Measurements from ENCODE around the gene SMO.
"Not testable (repeated sequence)": the region's sequence is repeated elsewhere in the genome, so short reads cannot be mapped to it uniquely, and the experiment has no call there.

SMO gene

GRCh38 chr7:129240119-129240820 lies 51.8 kb downstream of the SMO start:
- DNase-seq (no peak), ATAC-seq (no peak)

DNA sequence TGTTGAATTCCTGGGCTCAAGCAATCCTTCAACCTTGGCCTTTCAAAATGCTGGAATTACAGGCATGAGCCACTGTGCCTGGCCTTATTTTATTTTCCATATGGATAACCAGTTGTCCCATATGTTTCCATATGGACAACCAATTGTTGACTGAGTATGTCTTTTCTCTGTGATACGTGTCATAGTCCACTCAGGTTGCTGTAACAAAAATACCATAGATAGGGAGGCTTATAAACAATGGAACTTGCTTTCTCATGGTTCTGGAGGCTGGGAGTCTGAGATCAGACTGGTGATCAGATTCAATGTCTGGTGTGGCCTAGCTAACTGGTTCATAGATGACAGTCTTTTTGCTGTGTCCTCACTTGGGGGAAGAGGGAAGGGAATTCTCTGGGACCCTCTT lies 55.8 kb downstream of the SMO start:
- no peak for ATAC-seq
- DNase-seq, result no peak

- no peak for DNase-seq
- no peak for ATAC-seq
These were observed 57.1 kb downstream of the SMO start for GRCh38 chr7:129245533-129245932.

- DNase-seq (no peak), ATAC-seq (no peak)
These were observed 58.7 kb downstream of the SMO start for GRCh38 chr7:129247087-129247486.

- ATAC-seq (no peak), DNase-seq (no peak)
These were observed 63.7 kb downstream of the SMO start for GRCh38 chr7:129252128-129252527.

GRCh38 chr7:129252603-129253002 lies 64.2 kb downstream of the SMO start:
- not testable (repeated sequence) for DNase-seq, ATAC-seq

DNA sequence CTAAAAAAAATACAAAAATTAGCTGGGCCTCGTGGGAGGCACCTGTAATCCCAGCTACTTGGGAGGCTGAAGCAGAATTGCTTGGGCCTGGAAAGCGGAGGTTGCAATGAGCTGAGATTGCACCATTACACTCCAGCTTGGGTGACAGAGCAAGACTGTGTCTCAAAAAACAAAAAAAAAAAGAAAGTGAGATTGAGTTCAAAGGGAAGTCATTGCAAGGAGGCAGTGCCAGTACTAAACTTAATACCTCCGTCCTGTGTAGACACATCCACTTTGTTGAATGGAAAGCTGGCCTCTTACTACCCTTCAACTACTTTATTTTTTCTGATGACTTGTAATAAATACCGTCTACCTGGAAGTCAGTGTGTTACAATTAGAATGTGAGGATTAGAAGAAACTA lies 67.4 kb downstream of the SMO start:
- ATAC-seq (no peak), DNase-seq (no peak)

DNA sequence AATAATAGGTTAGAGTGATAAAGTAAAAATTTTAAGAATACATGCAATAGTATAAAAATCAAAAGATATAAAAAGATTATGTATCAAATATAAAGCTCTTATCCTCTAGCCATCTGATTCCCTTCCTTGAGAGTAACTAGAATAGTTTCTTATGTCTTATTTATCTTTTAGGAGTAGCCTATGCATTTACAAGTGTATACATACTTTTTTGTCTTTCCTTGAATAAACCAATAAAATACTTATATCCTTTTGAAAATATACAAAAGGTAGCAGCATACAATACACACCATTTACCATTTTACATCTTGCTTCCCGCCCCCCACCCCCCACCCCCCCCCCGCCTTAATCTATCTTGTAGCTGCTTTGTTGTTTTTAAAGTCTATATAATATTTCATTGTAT lies 67.8 kb downstream of the SMO start:
- DNase-seq (no peak), ATAC-seq (no peak)

- no peak for DNase-seq
- ATAC-seq, result no peak
These were observed 68.7 kb downstream of the SMO start for GRCh38 chr7:129257168-129257567.

DNA sequence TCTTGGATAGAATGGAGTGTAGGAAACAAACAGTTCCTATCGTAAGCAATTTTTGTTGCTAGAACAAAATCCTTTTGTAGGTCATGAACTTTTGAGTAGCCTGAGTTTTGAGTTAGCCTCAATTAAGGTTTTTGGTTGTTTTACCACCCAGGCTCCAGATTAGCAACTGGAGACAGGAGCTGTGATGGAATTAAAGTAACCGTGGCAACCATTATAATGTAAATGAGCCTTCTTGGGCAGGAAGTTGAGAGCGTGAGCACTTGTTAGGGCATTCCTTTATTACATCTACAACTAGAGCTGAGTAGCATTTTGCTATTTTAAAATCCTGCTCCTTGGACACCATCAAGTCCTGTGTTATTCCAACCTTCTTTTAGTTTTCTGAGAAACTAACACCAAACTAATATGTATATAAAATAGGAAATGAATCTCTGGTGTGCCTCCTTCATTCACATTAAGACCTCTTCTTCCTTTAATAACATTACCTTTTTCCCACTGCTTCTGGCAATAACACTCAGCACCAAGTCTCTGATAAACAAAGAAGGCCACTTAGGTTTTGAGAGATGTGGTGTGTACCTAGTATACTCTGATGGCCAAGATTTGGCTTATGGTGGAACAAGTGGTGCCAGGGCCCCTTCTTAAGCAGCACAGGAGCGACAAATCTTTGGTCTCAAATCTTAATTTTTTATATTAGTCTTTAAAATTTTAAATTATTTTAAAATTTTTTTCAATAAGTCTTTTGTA lies 70.4 kb downstream of the SMO start:
- ATAC-seq, result no peak
- DNase-seq, result no peak

DNA sequence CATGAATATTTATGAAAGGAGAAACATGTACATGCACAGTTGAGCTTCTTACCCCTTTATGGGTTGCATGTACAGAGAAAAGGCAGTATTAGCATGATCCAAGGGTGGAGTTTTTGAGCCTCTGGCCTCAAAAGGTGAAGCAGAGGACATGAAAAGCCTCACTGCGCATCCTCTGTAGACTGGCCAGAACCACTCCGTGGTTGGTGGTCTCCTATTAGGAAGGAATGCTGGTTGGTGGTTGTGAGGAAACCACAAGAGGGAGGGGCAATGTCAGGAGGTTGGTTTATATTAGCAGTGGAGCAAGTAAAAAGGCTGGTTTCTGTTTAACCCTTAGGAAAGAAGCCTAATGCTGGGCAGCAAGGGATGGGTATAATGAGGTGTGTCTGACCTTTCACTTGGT lies 73.9 kb downstream of the SMO start:
- no peak for DNase-seq
- no peak for ATAC-seq
